Brain pericyte (primary cell): Measurements from ENCODE around the gene SHCBP1L.
"Not testable (repeated sequence)": the region's sequence is repeated elsewhere in the genome, so short reads cannot be mapped to it uniquely, and the experiment has no call there.

Experiments
- DNase-seq: peaks from one replicate; pipeline ENCODE4 v3.0.0-alpha.2; 2012; ENCODE audit warnings: low read depth, low spot score

SHCBP1L gene

GRCh38 chr1:182965096-182965495 is 12.1 kb upstream of the SHCBP1L start:
- DNase-seq, result no peak

GRCh38 chr1:182962554-182963115 is 9.7 kb upstream of the SHCBP1L start:
- DNase-seq, result peak; percentile 69

- no peak for DNase-seq
Observed at GRCh38 chr1:182960046-182960445, 7.1 kb upstream of the SHCBP1L start.

GRCh38 chr1:182957902-182958395 is 5.0 kb upstream of the SHCBP1L start:
- DNase-seq, result no peak

GRCh38 chr1:182956708-182957365 is 3.9 kb upstream of the SHCBP1L start:
- no peak for DNase-seq

GRCh38 chr1:182955596-182956588 is 2.9 kb upstream of the SHCBP1L start:
- peak; percentile 60 for DNase-seq

GRCh38 chr1:182953826-182954225 is 860 bp upstream of the SHCBP1L start:
- DNase-seq, result no peak

- not testable (repeated sequence) for DNase-seq
Observed at GRCh38 chr1:182943336-182943735, 9.6 kb downstream of the SHCBP1L start.

- DNase-seq, result not testable (repeated sequence)
Observed at GRCh38 chr1:182942145-182942544, 10.8 kb downstream of the SHCBP1L start.

- DNase-seq, result no peak
Observed at GRCh38 chr1:182939413-182939812, 13.6 kb downstream of the SHCBP1L start.

GRCh38 chr1:182935716-182936115 is 17.2 kb downstream of the SHCBP1L start:
- no peak for DNase-seq

- no peak for DNase-seq
Observed at GRCh38 chr1:182930985-182931384, 22.0 kb downstream of the SHCBP1L start.

- no peak for DNase-seq
Observed at GRCh38 chr1:182927693-182928433, 25.1 kb downstream of the SHCBP1L start.

- DNase-seq, result no peak
Observed at GRCh38 chr1:182925661-182926060, 27.3 kb downstream of the SHCBP1L start.

GRCh38 chr1:182917378-182917777 is 35.6 kb downstream of the SHCBP1L start:
- DNase-seq, result peak; percentile 4

GRCh38 chr1:182913401-182913800 is 39.6 kb downstream of the SHCBP1L start:
- DNase-seq, result no peak

- no peak for DNase-seq
Observed at GRCh38 chr1:182910143-182910542, 42.8 kb downstream of the SHCBP1L start.

GRCh38 chr1:182909578-182909977 is 43.4 kb downstream of the SHCBP1L start:
- DNase-seq, result no peak

GRCh38 chr1:182905321-182905720 is 47.6 kb downstream of the SHCBP1L start:
- DNase-seq, result no peak

GRCh38 chr1:182901946-182902345 is 51.0 kb downstream of the SHCBP1L start:
- not testable (repeated sequence) for DNase-seq

- no peak for DNase-seq
Observed at GRCh38 chr1:182897696-182898095, 55.3 kb downstream of the SHCBP1L start.
